Keratinocyte (primary cell): ENCODE measurements around the gene POLR3K. TPM values are rescaled to one million over a fixed set of nuclear protein-coding genes. Genes with fewer than 3 reads are reported as not detected.

Experiments
- DNase-seq: peaks from one replicate; pipeline ENCODE4 v3.0.0-alpha.2; 2011; ENCODE audit warnings: low read depth, missing footprints, low spot score
- FAIRE-seq: peaks from 2 replicates; lab custom pipeline; 2011; peaks lifted over from hg19 to GRCh38; lab: Jason Lieb, UNC
- H2AFZ ChIP-seq: 2 replicates; pipeline ENCODE4 v1.6.0; 2012; ENCODE audit warnings: low read length, control low read depth, inconsistent platforms; ENCODE audit not compliant: control insufficient read depth
- H3K27ac ChIP-seq: 2 replicates; pipeline ENCODE4 v1.5.1; 2011; ENCODE audit warnings: low read length; ENCODE audit not compliant: control insufficient read depth, insufficient read depth
- H3K27me3 ChIP-seq: 3 replicates; pipeline ENCODE4 v1.6.0; 2011; ENCODE audit warnings: low read length; ENCODE audit not compliant: control insufficient read depth, insufficient read depth; ENCODE audit errors: extremely low read depth
- H3K36me3 ChIP-seq, 2 experiments: 2 replicates in 1 of 2; 3 replicates in 1 of 2; pipeline ENCODE4 v1.5.1; 2011; ENCODE audit warnings: low read length in 2 of 2, mild to moderate bottlenecking in 1 of 2; ENCODE audit not compliant: control insufficient read depth in 2 of 2, insufficient read depth in 2 of 2; ENCODE audit errors: extremely low read depth in 1 of 2
- H3K4me1 ChIP-seq: 3 replicates; pipeline ENCODE4 v1.5.1; 2011; ENCODE audit warnings: low read length; ENCODE audit not compliant: control insufficient read depth, insufficient read depth; ENCODE audit errors: extremely low read depth
- H3K4me2 ChIP-seq: 3 replicates; pipeline ENCODE4 v1.6.0; 2011; ENCODE audit warnings: low read depth, low read length; ENCODE audit not compliant: control insufficient read depth, insufficient read depth; ENCODE audit errors: extremely low read depth
- H3K4me3 ChIP-seq, 3 experiments: fragments of 200-600 bp in 1 of 3; sonication (generic) in 1 of 3; 2 replicates in 2 of 3; 3 replicates in 1 of 3; pipeline ENCODE4 v1.5.1; 2011 to 2016; ENCODE audit warnings: low read length in 3 of 3, mild to moderate bottlenecking in 3 of 3, control low read depth in 2 of 3, inconsistent platforms in 1 of 3, low read depth in 1 of 3, mixed read lengths in 1 of 3, mixed run types in 1 of 3, moderate library complexity in 1 of 3; ENCODE audit not compliant: control insufficient read depth in 2 of 3, insufficient read depth in 2 of 3; ENCODE audit errors: extremely low read depth in 1 of 3
- H3K79me2 ChIP-seq: 2 replicates; pipeline ENCODE4 v1.6.0; 2012; ENCODE audit warnings: low read length; ENCODE audit not compliant: control insufficient read depth, insufficient read depth
- H3K9ac ChIP-seq: 3 replicates; pipeline ENCODE4 v1.6.0; 2011; ENCODE audit warnings: low read length; ENCODE audit not compliant: control insufficient read depth, insufficient read depth; ENCODE audit errors: extremely low read depth
- H3K9me1 ChIP-seq: 3 replicates; pipeline ENCODE4 v1.6.0; 2011; ENCODE audit warnings: low read length; ENCODE audit not compliant: control insufficient read depth, insufficient read depth; ENCODE audit errors: extremely low read depth
- H3K9me3 ChIP-seq: 2 replicates; pipeline ENCODE4 v1.5.1; 2012; ENCODE audit warnings: low read depth, low read length; ENCODE audit not compliant: control insufficient read depth
- H4K20me1 ChIP-seq: 3 replicates; pipeline ENCODE4 v1.6.0; 2011; ENCODE audit warnings: low read length; ENCODE audit not compliant: control insufficient read depth, insufficient read depth; ENCODE audit errors: extremely low read depth
- CTCF ChIP-seq, 3 experiments: IDR thresholded peaks in 1 of 3; conservative IDR thresholded peaks in 1 of 3; optimal IDR thresholded peaks in 1 of 3; 2 replicates in 2 of 3; 3 replicates in 1 of 3; pipeline versions ENCODE3 to v1.5.1; 2011; ENCODE audit warnings: low read length in 3 of 3, mild to moderate bottlenecking in 3 of 3, moderate library complexity in 2 of 3, control low read depth in 1 of 3, inconsistent platforms in 1 of 3; ENCODE audit not compliant: insufficient read depth in 2 of 3; ENCODE audit errors: extremely low read depth in 1 of 3
- EZH2 ChIP-seq: IDR thresholded peaks from one replicate; pipeline ENCODE4 v1.6.1; 2012; ENCODE audit warnings: inconsistent platforms, mild to moderate bottlenecking, low read length, moderate library complexity
- dilution Hi-C: fragments of 300-500 bp; cut with MboI; formaldehyde crosslinking; loops from one replicate; pipeline ENCODE4 v1.7.0; 2020; ENCODE audit warnings: low sequenced_read_pairs; ENCODE audit not compliant: extremely low pct_ligation_motif_present
- polyA plus RNA-seq, 5 experiments: library from polyadenylated mRNA; depleted of rRNA in 3 of 5; stranded (reverse) in 3 of 5; stranded (forward) in 1 of 5; unstranded in 1 of 5; fragments of >200 nt; gene quantifications; 1 replicate in 1 of 5; 2 replicates in 3 of 5; 3 replicates in 1 of 5; pipeline versions ENCODE4 v1.2.1 to v1.2.3, GENCODE V29; 2011 to 2012; ENCODE audit warnings: missing spikeins in 2 of 5, low read depth in 1 of 5, low replicate concordance in 1 of 5

The POLR3K gene
- polyA plus RNA-seq, 1 donor (not counting 4 experiments of a cell fraction or from before 2014, with no cell fraction given) = 23.2 TPM

GRCh38 chr16:101586-101985, 48.2 kb upstream of the POLR3K start:
- H3K79me2 ChIP-seq = no peaks in the 10 kb centered on the region
- no peaks in the 10 kb centered on the region for H3K4me1 ChIP-seq
- no peak overlapping the region for H3K9ac ChIP-seq
- H3K9me1 ChIP-seq = no peaks in the 10 kb centered on the region
- H4K20me1 ChIP-seq = peaks cover 4% of the 10 kb centered on the region
- no peak overlapping the region for H3K4me3 ChIP-seq
- dilution Hi-C loops = no loop called here
- H2AFZ ChIP-seq = no peak overlapping the region
- FAIRE-seq (no peak), DNase-seq (no peak)
- peaks cover 22 to 33% of the 10 kb centered on the region in 2 experiments for H3K36me3 ChIP-seq
- no peak overlapping the region for H3K27ac ChIP-seq
- H3K9me3 ChIP-seq = no peaks in the 10 kb centered on the region
- TF ChIP-seq CTCF (optimal IDR thresholded peaks at IDR 0.05 in 1 of 3, IDR thresholded peaks at IDR 0.05 in 1 of 3, conservative IDR thresholded peaks at IDR 0.05 in 1 of 3; ENCODE audit: extremely low read depth in 1 of 3, insufficient read depth in 2 of 3, low read length in 3 of 3) (no peak), EZH2 (no peak)
- no peak overlapping the region for H3K4me2 ChIP-seq
- no peaks in the 10 kb centered on the region for H3K27me3 ChIP-seq

- FAIRE-seq (no peak), DNase-seq (no peak)
- H3K79me2 ChIP-seq = no peaks in the 10 kb centered on the region
- no peak overlapping the region for H3K4me2 ChIP-seq
- no peak overlapping the region for H3K4me3 ChIP-seq
- H3K36me3 ChIP-seq = peaks cover 26 to 36% of the 10 kb centered on the region in 2 experiments
- H2AFZ ChIP-seq = no peak overlapping the region
- H3K27ac ChIP-seq = no peak overlapping the region
- H3K9ac ChIP-seq = no peak overlapping the region
- no peaks in the 10 kb centered on the region for H3K4me1 ChIP-seq
- peaks cover 4% of the 10 kb centered on the region for H4K20me1 ChIP-seq
- H3K9me1 ChIP-seq = no peaks in the 10 kb centered on the region
- dilution Hi-C loops = no loop called here
- H3K9me3 ChIP-seq = no peaks in the 10 kb centered on the region
- no peaks in the 10 kb centered on the region for H3K27me3 ChIP-seq
- TF ChIP-seq EZH2 (no peak), CTCF (optimal IDR thresholded peaks at IDR 0.05 in 1 of 3, IDR thresholded peaks at IDR 0.05 in 1 of 3, conservative IDR thresholded peaks at IDR 0.05 in 1 of 3; ENCODE audit: extremely low read depth in 1 of 3, insufficient read depth in 2 of 3, low read length in 3 of 3) (no peak)
Observed at GRCh38 chr16:100989-101388, 47.6 kb upstream of the POLR3K start.
